ENCODE results near the gene INSIG2.

DNA sequence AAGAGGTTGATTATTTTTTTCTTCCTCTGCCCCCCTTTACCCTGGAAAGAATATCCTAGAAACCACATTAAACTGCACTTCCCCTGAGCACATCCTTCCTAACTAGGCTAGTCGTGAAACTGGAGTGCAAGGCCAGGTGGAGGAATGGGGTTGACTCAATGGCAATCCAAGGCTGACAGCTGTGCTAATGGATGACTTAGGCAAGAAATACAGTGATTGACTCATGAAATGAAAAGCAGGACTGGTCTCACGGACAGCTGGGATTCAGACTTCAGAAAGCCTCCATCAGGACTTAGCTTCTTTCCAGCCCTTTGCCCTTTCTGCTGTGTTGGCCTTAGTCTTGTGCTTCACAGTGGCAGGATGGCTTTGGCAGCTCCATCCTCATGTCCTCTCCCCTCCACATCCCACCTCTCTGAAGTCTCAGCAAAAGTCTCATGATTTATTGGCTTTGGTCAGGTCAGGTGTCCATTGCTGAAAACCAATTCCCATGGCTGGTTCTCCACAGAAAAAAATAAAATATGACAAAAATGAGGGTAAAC lies 33.8 kb downstream of the INSIG2 start:
- TF ChIP-seq, protein P1, sequence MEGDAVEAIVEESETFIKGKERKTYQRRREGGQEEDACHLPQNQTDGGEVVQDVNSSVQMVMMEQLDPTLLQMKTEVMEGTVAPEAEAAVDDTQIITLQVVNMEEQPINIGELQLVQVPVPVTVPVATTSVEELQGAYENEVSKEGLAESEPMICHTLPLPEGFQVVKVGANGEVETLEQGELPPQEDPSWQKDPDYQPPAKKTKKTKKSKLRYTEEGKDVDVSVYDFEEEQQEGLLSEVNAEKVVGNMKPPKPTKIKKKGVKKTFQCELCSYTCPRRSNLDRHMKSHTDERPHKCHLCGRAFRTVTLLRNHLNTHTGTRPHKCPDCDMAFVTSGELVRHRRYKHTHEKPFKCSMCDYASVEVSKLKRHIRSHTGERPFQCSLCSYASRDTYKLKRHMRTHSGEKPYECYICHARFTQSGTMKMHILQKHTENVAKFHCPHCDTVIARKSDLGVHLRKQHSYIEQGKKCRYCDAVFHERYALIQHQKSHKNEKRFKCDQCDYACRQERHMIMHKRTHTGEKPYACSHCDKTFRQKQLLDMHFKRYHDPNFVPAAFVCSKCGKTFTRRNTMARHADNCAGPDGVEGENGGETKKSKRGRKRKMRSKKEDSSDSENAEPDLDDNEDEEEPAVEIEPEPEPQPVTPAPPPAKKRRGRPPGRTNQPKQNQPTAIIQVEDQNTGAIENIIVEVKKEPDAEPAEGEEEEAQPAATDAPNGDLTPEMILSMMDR (conservative IDR thresholded peaks at IDR 0.05; ENCODE audit: low read depth in 2 of 2), result no peak
- TF ChIP-seq, protein P2, sequence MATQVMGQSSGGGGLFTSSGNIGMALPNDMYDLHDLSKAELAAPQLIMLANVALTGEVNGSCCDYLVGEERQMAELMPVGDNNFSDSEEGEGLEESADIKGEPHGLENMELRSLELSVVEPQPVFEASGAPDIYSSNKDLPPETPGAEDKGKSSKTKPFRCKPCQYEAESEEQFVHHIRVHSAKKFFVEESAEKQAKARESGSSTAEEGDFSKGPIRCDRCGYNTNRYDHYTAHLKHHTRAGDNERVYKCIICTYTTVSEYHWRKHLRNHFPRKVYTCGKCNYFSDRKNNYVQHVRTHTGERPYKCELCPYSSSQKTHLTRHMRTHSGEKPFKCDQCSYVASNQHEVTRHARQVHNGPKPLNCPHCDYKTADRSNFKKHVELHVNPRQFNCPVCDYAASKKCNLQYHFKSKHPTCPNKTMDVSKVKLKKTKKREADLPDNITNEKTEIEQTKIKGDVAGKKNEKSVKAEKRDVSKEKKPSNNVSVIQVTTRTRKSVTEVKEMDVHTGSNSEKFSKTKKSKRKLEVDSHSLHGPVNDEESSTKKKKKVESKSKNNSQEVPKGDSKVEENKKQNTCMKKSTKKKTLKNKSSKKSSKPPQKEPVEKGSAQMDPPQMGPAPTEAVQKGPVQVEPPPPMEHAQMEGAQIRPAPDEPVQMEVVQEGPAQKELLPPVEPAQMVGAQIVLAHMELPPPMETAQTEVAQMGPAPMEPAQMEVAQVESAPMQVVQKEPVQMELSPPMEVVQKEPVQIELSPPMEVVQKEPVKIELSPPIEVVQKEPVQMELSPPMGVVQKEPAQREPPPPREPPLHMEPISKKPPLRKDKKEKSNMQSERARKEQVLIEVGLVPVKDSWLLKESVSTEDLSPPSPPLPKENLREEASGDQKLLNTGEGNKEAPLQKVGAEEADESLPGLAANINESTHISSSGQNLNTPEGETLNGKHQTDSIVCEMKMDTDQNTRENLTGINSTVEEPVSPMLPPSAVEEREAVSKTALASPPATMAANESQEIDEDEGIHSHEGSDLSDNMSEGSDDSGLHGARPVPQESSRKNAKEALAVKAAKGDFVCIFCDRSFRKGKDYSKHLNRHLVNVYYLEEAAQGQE (IDR thresholded peaks at IDR 0.05; ENCODE audit: unreplicated experiment), result no peak
- TF ChIP-seq EZH2 (IDR thresholded peaks at IDR 0.05; ENCODE audit: low read depth, unreplicated experiment), result no peak
- TF ChIP-seq, protein P3, sequence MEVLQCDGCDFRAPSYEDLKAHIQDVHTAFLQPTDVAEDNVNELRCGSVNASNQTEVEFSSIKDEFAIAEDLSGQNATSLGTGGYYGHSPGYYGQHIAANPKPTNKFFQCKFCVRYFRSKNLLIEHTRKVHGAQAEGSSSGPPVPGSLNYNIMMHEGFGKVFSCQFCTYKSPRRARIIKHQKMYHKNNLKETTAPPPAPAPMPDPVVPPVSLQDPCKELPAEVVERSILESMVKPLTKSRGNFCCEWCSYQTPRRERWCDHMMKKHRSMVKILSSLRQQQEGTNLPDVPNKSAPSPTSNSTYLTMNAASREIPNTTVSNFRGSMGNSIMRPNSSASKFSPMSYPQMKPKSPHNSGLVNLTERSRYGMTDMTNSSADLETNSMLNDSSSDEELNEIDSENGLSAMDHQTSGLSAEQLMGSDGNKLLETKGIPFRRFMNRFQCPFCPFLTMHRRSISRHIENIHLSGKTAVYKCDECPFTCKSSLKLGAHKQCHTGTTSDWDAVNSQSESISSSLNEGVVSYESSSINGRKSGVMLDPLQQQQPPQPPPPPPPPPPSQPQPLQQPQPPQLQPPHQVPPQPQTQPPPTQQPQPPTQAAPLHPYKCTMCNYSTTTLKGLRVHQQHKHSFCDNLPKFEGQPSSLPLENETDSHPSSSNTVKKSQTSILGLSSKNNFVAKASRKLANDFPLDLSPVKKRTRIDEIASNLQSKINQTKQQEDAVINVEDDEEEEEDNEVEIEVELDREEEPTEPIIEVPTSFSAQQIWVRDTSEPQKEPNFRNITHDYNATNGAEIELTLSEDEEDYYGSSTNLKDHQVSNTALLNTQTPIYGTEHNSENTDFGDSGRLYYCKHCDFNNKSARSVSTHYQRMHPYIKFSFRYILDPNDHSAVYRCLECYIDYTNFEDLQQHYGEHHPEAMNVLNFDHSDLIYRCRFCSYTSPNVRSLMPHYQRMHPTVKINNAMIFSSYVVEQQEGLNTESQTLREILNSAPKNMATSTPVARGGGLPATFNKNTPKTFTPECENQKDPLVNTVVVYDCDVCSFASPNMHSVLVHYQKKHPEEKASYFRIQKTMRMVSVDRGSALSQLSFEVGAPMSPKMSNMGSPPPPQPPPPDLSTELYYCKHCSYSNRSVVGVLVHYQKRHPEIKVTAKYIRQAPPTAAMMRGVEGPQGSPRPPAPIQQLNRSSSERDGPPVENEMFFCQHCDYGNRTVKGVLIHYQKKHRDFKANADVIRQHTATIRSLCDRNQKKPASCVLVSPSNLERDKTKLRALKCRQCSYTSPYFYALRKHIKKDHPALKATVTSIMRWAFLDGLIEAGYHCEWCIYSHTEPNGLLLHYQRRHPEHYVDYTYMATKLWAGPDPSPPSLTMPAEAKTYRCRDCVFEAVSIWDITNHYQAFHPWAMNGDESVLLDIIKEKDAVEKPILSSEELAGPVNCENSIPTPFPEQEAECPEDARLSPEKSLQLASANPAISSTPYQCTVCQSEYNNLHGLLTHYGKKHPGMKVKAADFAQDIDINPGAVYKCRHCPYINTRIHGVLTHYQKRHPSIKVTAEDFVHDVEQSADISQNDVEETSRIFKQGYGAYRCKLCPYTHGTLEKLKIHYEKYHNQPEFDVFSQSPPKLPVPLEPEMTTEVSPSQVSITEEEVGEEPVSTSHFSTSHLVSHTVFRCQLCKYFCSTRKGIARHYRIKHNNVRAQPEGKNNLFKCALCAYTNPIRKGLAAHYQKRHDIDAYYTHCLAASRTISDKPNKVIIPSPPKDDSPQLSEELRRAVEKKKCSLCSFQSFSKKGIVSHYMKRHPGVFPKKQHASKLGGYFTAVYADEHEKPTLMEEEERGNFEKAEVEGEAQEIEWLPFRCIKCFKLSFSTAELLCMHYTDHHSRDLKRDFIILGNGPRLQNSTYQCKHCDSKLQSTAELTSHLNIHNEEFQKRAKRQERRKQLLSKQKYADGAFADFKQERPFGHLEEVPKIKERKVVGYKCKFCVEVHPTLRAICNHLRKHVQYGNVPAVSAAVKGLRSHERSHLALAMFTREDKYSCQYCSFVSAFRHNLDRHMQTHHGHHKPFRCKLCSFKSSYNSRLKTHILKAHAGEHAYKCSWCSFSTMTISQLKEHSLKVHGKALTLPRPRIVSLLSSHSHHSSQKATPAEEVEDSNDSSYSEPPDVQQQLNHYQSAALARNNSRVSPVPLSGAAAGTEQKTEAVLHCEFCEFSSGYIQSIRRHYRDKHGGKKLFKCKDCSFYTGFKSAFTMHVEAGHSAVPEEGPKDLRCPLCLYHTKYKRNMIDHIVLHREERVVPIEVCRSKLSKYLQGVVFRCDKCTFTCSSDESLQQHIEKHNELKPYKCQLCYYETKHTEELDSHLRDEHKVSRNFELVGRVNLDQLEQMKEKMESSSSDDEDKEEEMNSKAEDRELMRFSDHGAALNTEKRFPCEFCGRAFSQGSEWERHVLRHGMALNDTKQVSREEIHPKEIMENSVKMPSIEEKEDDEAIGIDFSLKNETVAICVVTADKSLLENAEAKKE (CRISPR knock-in tag; IDR thresholded peaks at IDR 0.05), result no peak
- TF ChIP-seq POLR2AphosphoS5 (IDR thresholded peaks at IDR 0.05; ENCODE audit: low read depth), result no peak
- TF ChIP-seq, protein P4, sequence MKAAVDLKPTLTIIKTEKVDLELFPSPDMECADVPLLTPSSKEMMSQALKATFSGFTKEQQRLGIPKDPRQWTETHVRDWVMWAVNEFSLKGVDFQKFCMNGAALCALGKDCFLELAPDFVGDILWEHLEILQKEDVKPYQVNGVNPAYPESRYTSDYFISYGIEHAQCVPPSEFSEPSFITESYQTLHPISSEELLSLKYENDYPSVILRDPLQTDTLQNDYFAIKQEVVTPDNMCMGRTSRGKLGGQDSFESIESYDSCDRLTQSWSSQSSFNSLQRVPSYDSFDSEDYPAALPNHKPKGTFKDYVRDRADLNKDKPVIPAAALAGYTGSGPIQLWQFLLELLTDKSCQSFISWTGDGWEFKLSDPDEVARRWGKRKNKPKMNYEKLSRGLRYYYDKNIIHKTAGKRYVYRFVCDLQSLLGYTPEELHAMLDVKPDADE (IDR thresholded peaks at IDR 0.05), result no peak
- no peak for TF ChIP-seq JUNB (IDR thresholded peaks at IDR 0.05; ENCODE audit: unreplicated experiment)
- TF ChIP-seq CREB1 (CRISPR knock-in tag; IDR thresholded peaks at IDR 0.05; ENCODE audit: low read depth), result no peak

Data from GM23338 (cell line).